ENCODE data around the gene PPP2R2C. TPM values are rescaled to one million over a fixed set of nuclear protein-coding genes. Genes with fewer than 3 reads are reported as not detected.

PPP2R2C gene
- total RNA-seq, 1 donor from 2014 or later: 12.3 TPM

DNA sequence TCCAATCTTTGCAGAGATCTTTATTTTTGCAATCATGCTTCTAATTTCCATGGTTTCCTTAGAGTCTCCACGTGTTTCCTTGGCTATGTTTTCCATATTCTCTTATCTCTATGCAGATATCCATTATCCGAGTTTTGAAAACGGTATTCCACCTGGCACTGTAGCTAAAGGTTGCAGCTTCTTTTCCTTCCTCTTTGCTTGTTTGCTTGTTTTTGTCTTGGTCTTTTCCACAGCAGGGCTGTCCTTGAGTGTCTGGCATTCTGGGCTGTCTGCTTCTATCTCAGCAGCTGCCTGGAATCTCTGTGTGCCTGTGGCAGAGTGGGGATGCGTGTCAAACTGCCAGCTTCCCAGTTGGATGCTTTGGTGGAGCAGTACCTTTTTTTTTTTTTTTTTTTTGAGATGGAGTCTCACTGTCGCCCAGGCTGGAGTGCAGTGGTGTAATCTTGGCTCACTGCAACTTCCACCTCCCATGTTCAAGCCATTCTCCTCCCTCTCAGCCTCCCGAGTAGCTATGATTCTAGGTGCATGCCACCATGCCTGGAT lies 155.9 kb downstream of the PPP2R2C start:
- intact Hi-C loops (cut with DNase I): no loop called here
- ATAC-seq (no peak), DNase-seq (ENCODE audit: missing footprints) (no peak)

GRCh38 chr4:6313216-6313615 lies 159.2 kb downstream of the PPP2R2C start:
- intact Hi-C loops (cut with DNase I): no loop called here
- no peak for ATAC-seq
- no peak for DNase-seq (ENCODE audit: missing footprints)

DNA sequence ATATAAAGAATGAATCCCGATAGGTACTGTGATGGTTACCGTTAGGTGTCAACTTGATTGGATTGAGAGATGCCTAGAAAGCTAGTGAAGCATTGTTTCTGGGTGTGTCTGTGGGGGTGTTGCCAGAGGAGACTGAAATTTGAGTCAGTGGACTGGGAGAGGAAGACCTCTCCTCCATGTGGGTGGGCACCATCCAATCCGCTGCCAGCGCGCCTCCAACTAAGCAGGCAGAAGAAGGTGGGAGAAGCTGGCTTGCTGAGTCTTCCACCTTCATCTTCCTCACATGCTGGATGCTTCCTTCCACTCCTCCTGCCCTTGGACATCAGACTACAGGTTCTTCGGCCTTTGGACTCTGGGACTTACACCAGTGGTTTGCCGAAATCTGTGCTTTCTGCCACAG lies 162.6 kb downstream of the PPP2R2C start:
- intact Hi-C loops (cut with DNase I): loop anchor here (5.0 kb wide), 1 partner anchor 37 kb away; no protein-coding TSS in a partner anchor
- no peak for ATAC-seq

DNA sequence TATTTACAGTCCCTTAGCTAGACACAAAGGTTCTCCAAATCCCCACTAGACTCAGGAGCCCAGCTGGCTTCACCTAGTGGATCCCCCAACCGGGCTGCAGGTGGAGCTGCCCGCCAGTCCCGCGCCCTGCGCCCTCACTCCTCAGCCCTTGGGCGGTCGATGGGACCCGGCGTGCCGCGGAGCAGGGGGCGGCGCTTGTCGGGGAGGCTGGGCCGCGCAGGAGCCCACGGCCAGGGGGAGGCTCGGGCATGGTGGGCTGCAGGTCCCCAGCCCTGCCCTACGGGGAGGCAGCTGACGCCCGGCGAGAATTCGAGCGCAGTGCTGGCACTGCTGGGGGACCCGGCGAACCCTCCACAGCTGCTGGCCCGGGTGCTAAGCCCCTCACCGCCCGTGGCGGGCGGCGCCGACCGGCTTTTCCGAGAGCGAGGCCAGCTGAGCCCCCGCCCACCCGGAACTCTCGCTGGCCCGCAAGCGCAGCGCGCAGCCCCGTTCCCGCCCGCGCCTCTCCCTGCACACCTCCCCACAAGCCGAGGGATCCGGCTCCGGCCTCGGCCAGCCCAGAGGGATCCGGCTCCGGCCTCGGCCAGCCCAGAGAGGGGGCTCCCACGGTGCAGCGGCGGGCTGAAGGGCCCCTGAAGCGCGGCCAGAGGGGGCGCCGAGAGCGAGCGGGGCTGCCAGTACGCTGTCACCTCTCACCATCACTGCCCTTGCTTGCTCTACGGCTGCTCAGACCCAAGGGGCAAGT lies 163.3 kb downstream of the PPP2R2C start:
- intact Hi-C loops (cut with DNase I): loop anchor here (5.0 kb wide), 1 partner anchor 37 kb away; no protein-coding TSS in a partner anchor
- ATAC-seq: peak; percentile 50
- no peak for DNase-seq (ENCODE audit: missing footprints)

More for the DNA sequence above, 162.6 kb downstream of the PPP2R2C start:
- no peak for DNase-seq (ENCODE audit: missing footprints)

- no peak for DNase-seq (ENCODE audit: missing footprints)
- intact Hi-C loops (cut with DNase I): loop anchor here (5.0 kb wide), 1 partner anchor 36 kb away; no protein-coding TSS in a partner anchor
- no peak for ATAC-seq
These were observed 164.5 kb downstream of the PPP2R2C start for GRCh38 chr4:6307891-6308290.

DNA sequence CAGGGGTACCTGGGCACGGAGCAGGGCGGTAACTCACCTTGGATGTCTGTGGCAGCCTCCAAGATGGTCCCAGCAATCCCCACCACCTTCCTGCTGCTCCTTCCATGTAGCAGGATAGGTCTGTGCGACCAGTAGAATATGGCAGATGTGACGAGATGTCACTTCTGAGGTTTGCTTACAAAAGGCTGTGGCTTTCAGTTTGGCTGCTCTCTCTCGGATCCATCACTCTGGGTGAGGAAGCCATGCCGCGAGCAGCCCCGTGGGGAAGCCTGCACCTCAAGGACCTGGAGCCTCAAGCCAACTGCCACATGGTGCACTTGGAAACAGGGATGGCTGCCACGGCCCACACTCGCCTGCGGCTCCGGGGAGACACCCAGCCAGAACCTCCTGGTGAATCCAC lies 165.2 kb downstream of the PPP2R2C start:
- ATAC-seq (no peak), DNase-seq (ENCODE audit: missing footprints) (no peak)
- intact Hi-C loops (cut with DNase I): loop anchor here (5.0 kb wide), 1 partner anchor 35 kb away; no protein-coding TSS in a partner anchor

GRCh38 chr4:6306299-6306698 lies 166.1 kb downstream of the PPP2R2C start:
- no peak for DNase-seq (ENCODE audit: missing footprints)
- no peak for ATAC-seq
- intact Hi-C loops (cut with DNase I): loop anchor here (5.0 kb wide), 1 partner anchor 34 kb away; no protein-coding TSS in a partner anchor

DNA sequence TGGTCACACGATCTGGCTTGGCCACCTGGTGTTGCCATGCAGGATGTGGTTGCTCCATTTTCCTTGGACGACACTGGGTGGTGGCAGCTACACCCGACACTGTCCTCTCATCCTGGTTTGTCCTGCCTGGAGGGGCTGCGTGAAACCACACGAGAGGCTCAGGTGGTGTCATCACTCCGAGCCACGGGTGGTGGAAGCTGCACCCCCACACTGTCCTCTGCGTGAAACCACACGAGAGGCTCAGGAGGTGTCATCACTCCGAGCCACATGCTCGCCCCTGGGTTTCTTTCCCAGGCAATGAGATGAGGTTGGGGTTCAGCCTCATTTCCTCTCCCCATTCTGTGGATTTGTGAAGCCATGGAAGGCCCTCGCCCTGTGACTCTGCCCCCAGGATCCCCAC lies 168.5 kb downstream of the PPP2R2C start:
- ATAC-seq (no peak), DNase-seq (ENCODE audit: missing footprints) (no peak)
- intact Hi-C loops (cut with DNase I): no loop called here

- no peak for DNase-seq (ENCODE audit: missing footprints)
- no peak for ATAC-seq
- intact Hi-C loops (cut with DNase I): no loop called here
These were observed 169.5 kb downstream of the PPP2R2C start for GRCh38 chr4:6302869-6303268.

DNA sequence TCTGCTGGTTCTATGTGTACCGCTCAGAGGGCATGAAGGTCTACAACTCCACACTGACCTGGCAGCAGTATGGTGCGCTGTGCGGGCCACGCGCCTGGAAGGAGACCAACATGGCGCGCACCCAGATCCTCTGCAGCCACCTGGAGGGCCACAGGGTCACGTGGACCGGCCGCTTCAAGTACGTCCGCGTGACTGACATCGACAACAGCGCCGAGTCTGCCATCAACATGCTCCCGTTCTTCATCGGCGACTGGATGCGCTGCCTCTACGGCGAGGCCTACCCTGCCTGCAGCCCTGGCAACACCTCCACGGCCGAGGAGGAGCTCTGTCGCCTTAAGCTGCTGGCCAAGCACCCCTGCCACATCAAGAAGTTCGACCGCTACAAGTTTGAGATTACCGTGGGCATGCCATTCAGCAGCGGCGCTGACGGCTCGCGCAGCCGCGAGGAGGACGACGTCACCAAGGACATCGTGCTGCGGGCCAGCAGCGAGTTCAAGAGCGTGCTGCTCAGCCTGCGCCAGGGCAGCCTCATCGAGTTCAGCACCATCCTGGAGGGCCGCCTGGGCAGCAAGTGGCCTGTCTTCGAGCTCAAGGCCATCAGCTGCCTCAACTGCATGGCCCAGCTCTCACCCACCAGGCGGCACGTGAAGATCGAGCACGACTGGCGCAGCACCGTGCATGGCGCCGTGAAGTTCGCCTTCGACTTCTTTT lies 170.5 kb downstream of the PPP2R2C start:
- intact Hi-C loops (cut with DNase I): no loop called here
- ATAC-seq (no peak), DNase-seq (ENCODE audit: missing footprints) (no peak)

DNA sequence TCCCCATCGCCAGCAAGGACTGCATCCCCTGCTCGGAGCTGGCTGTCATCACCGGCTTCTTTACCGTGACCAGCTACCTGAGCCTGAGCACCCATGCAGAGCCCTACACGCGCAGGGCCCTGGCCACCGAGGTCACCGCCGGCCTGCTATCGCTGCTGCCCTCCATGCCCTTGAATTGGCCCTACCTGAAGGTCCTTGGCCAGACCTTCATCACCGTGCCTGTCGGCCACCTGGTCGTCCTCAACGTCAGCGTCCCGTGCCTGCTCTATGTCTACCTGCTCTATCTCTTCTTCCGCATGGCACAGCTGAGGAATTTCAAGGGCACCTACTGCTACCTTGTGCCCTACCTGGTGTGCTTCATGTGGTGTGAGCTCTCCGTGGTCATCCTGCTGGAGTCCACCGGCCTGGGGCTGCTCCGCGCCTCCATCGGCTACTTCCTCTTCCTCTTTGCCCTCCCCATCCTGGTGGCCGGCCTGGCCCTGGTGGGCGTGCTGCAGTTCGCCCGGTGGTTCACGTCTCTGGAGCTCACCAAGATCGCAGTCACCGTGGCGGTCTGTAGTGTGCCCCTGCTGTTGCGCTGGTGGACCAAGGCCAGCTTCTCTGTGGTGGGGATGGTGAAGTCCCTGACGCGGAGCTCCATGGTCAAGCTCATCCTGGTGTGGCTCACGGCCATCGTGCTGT lies 171.2 kb downstream of the PPP2R2C start:
- DNase-seq (ENCODE audit: missing footprints): no peak
- intact Hi-C loops (cut with DNase I): no loop called here
- no peak for ATAC-seq

DNA sequence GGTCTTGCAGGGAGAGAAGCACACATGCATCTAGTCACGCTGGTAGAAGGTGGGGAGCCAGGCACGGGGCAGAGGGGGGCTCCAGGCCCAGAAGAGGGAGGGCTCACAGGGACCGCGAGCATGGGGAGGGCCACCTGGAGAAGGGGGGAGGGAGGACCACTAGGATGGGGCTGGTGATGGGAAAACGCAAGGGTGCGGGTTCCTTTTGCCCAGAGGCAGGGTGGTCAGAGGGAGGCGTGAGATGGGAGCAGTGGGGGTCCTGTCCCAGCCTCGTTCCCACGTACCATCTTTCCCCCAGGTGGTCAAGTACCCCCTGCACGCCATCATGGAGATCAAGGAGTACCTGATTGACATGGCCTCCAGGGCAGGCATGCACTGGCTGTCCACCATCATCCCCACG lies 172.1 kb downstream of the PPP2R2C start:
- intact Hi-C loops (cut with DNase I): no loop called here
- DNase-seq (ENCODE audit: missing footprints): no peak
- ATAC-seq: no peak

DNA sequence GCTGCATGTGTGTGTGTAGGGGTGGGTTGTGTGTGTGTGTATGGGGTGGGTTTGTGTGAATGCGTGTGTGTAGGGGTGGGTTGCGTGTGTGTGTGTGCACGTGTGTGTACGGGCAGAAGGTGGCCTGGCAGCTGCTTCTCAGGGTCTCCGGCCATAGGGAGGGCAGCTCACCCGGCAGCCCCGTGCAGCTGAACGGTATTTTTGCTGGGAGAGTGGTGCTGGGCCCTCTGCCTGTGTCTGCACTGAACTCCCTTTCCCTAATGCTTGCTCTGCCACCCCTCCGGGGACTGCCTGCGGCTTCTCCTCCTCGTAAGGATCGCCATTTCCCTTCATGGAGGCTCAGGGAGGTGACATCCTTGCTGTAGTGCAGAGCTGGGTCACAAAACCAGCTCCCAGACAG lies 172.5 kb downstream of the PPP2R2C start:
- DNase-seq (ENCODE audit: missing footprints) (no peak), ATAC-seq (no peak)
- intact Hi-C loops (cut with DNase I): no loop called here

DNA sequence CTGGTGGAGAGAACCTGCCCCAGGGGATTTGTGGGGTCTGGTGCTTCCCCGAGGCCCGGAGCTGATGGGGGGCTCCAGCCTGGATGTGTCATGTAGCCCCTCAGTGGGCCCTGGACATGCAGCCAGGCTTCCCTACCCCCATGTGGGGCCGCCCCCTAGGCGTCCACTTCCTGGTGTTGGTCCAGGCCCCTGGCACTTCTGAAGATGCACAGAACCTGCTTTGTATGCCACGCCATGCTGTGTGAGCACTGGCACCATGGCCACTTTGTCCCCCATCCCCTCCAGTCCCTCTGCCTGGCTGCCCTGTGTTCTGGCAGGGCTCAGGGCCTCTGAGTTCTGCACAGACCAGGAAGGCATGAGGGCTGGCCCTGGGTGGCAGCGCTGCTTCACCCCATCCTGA lies 173.6 kb downstream of the PPP2R2C start:
- intact Hi-C loops (cut with DNase I): no loop called here
- DNase-seq (ENCODE audit: missing footprints): no peak
- ATAC-seq: no peak

DNA sequence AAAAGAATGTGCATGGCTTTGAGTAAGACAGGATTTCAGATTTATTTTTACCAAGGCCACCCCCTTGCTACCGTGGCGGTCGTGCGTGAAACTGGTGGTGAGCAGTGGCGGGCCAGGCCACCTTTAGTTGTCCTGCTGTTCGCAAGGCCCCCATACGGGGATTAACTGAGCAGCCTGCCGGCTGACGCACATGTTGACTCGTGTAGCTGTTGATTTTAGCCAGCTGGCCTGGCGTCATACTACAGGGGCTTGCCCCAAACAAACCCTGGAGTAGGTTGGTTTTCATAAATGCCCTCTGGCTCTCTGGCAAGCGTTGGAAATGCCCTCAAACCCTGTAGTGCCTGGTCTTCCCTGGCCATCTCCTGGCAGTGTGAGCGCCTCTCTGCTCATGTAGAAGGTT lies 174.4 kb downstream of the PPP2R2C start:
- intact Hi-C loops (cut with DNase I): no loop called here
- no peak for DNase-seq (ENCODE audit: missing footprints)
- no peak for ATAC-seq

GRCh38 chr4:6297266-6297815 lies 175.1 kb downstream of the PPP2R2C start:
- intact Hi-C loops (cut with DNase I): no loop called here
- ATAC-seq: no peak
- no peak for DNase-seq (ENCODE audit: missing footprints)

- ATAC-seq (no peak), DNase-seq (ENCODE audit: missing footprints) (no peak)
- intact Hi-C loops (cut with DNase I): no loop called here
These were observed 176.4 kb downstream of the PPP2R2C start for GRCh38 chr4:6296026-6296425.

- no peak for DNase-seq (ENCODE audit: missing footprints)
- intact Hi-C loops (cut with DNase I): no loop called here
- ATAC-seq: no peak
These were observed 176.9 kb downstream of the PPP2R2C start for GRCh38 chr4:6295495-6295894.
